ENCODE results near the gene PPP2R3C. TPM values are rescaled to one million over a fixed set of nuclear protein-coding genes. Genes with fewer than 3 reads are reported as not detected.
A peak's percentile ranks its signal among the peaks of the same experiment; 100 is the strongest.

Gene PPP2R3C
- total and polyA plus RNA-seq, 2 of the 13 experiments (the other 11 are each of a cell fraction or from before 2014, with no cell fraction given) = 63.4 to 102 TPM

DNA sequence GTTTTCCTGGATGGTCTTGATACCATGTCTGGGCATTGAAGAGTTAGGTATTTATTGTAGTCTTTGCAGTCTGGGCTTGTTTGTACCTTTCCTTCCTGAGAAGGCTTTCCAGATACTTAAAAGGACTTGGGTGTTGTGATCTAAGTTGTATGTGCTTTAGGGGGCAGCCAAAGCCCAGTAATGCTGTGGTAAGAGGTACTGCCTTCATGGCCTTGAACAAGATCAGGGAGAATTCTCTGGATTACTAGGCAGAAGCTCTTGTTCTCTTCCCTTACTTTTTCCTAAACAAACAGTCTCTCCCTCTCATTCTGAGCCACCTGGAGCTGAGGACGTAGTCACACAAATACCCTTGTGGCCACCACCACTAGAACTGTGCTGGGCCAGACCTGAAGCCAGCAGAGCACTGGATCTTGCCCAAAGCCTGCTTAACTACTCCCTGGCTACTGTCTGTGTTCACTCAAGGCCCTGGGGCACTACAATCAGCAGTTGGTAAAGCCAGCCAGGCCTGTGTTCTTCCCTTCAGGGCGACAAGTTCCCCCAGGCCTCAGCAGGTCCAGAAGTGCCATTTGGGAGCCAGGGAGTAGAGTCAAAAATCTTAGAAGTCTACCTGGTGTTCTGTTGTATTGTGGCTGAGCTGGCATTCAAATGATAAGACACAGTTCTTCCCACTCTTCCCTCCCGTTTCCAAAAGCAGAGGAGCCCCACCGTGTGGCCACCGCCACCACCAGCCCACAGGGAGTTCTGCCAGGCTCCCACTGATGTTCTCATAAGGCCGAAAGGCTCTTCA is 11.9 kb upstream of the PPP2R3C start (continued):
- TF ChIP-seq ZBTB33 (CRISPR knock-in tag; IDR thresholded peaks at IDR 0.05) = peak; percentile 74; the same call in 1 of the 2 replicates
- TF ChIP-seq TSC22D2 (CRISPR knock-in tag; IDR thresholded peaks at IDR 0.05; ENCODE audit: borderline replicate concordance) = 0 out of 2 replicates have a peak, but pooled peaks have one; percentile 27
- TF ChIP-seq ZNF83 (CRISPR knock-in tag; IDR thresholded peaks at IDR 0.05; ENCODE audit: borderline replicate concordance) = no peak
- TF ChIP-seq ZNF446 (CRISPR knock-in tag; IDR thresholded peaks at IDR 0.05) = no peak
- TF ChIP-seq CENPX (CRISPR knock-in tag; IDR thresholded peaks at IDR 0.05) = no peak
- TF ChIP-seq, protein P1, sequence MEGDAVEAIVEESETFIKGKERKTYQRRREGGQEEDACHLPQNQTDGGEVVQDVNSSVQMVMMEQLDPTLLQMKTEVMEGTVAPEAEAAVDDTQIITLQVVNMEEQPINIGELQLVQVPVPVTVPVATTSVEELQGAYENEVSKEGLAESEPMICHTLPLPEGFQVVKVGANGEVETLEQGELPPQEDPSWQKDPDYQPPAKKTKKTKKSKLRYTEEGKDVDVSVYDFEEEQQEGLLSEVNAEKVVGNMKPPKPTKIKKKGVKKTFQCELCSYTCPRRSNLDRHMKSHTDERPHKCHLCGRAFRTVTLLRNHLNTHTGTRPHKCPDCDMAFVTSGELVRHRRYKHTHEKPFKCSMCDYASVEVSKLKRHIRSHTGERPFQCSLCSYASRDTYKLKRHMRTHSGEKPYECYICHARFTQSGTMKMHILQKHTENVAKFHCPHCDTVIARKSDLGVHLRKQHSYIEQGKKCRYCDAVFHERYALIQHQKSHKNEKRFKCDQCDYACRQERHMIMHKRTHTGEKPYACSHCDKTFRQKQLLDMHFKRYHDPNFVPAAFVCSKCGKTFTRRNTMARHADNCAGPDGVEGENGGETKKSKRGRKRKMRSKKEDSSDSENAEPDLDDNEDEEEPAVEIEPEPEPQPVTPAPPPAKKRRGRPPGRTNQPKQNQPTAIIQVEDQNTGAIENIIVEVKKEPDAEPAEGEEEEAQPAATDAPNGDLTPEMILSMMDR (CRISPR knock-in tag; IDR thresholded peaks at IDR 0.05) = peak; percentile 62
- TF ChIP-seq SPEN (CRISPR knock-in tag; IDR thresholded peaks at IDR 0.05; ENCODE audit: low read depth) = peak; percentile 25; the same call in 1 of the 2 replicates
- TF ChIP-seq ZNF687 (CRISPR knock-in tag; IDR thresholded peaks at IDR 0.05) = peak; percentile 43
- peak; percentile 38; the same call in 1 of the 2 replicates for TF ChIP-seq GFI1 (CRISPR knock-in tag; IDR thresholded peaks at IDR 0.05; ENCODE audit: borderline replicate concordance)
- TF ChIP-seq KLF16 (CRISPR knock-in tag; IDR thresholded peaks at IDR 0.05) = no peak
- TF ChIP-seq ZBTB26 (CRISPR knock-in tag; IDR thresholded peaks at IDR 0.05; ENCODE audit: borderline replicate concordance) = no peak
- TF ChIP-seq RFX3 (CRISPR knock-in tag; IDR thresholded peaks at IDR 0.05) = no peak
- TF ChIP-seq KDM5B (CRISPR knock-in tag; IDR thresholded peaks at IDR 0.05; ENCODE audit: borderline replicate concordance) = peak; percentile 50; the same call in 1 of the 2 replicates
- TF ChIP-seq ZSCAN22 (CRISPR knock-in tag; IDR thresholded peaks at IDR 0.05) = no peak
- no peak for TF ChIP-seq ZNF703 (CRISPR knock-in tag; IDR thresholded peaks at IDR 0.05; ENCODE audit: borderline replicate concordance)
- no peak for TF ChIP-seq ZBTB2 (CRISPR knock-in tag; IDR thresholded peaks at IDR 0.05; ENCODE audit: low read depth)
- no peak for TF ChIP-seq ZMYM3 (CRISPR knock-in tag; IDR thresholded peaks at IDR 0.05)
- TF ChIP-seq PITX1 (CRISPR knock-in tag; IDR thresholded peaks at IDR 0.05) = no peak
